ENCODE data around the gene PPM1M.

The PPM1M gene, protein sequence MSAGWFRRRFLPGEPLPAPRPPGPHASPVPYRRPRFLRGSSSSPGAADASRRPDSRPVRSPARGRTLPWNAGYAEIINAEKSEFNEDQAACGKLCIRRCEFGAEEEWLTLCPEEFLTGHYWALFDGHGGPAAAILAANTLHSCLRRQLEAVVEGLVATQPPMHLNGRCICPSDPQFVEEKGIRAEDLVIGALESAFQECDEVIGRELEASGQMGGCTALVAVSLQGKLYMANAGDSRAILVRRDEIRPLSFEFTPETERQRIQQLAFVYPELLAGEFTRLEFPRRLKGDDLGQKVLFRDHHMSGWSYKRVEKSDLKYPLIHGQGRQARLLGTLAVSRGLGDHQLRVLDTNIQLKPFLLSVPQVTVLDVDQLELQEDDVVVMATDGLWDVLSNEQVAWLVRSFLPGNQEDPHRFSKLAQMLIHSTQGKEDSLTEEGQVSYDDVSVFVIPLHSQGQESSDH

DNA sequence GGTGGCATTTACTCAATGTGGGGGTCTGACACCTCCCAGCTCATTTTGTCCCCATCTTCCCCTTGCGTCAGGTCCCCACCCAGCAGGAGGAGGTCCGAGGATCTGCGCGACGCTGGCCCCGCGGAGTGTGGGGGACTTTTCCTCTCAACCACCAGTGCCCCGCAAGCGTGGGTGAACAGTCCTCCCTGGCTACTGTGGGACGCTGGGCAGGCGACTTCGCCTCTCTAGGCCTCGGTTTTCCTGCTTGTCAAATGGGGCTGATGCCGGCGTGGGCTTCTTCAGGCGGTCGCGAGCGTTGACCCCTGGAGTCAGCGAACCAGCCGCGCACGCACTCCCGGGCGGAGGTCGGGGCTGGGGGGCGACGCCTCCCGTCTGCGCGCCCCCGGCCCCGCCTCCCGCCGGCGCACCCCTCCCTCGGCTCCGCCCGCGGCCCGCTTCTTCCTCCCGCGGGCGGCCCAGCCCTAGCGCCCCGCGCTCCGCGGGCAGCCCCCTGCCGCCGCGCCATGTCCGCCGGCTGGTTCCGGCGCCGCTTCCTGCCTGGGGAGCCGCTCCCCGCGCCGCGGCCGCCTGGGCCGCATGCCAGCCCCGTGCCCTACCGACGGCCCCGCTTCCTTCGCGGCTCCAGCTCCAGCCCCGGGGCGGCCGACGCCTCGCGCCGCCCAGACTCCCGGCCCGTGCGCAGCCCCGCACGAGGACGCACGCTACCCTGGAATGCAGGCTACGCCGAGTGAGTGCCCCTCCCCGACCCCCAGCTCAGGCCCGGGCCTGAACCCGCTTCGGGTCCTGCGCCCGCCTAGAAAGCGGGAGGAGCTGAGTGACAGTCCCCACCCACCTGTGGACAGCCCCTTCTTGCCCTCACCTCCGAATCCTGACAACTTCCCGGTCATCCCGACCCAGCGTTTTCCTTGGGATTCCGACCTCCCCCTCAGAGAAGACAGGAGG, at the start of gene PPM1M:
Gene PPM1M (plus strand): TSS at position 438 of the 942 bp plus-strand sequence. CDS start 66 bp downstream, at position 504.
- WGBS (ENCODE audit: insufficient coverage, insufficient read length): no CpG with 5 or more reads among the region's 98 CpGs
- Histone ChIP-seq H3K27me3 (ENCODE audit: control insufficient read depth, insufficient read depth, low read length) (peaks cover 6% of the 10 kb centered on the region; the same call in 1 of the 2 replicates), H3K4me1 (ENCODE audit: control insufficient read depth, insufficient read depth, low read length) (no peaks in the 10 kb centered on the region; the same call in 1 of the 2 replicates), H3K9me3 (ENCODE audit: control insufficient read depth, insufficient read depth, low read length) (no peaks in the 10 kb centered on the region), H3K27ac (ENCODE audit: low read length) (no peak within 1 kb of the TSS), H3K36me3 (ENCODE audit: control insufficient read depth, insufficient read depth, low read length) (no peaks in the 10 kb centered on the region), H3K4me3 (ENCODE audit: low read length) (peak within 1 kb of the TSS; percentile 36; the same call in 1 of the 2 replicates)
- no peak for DNase-seq (ENCODE audit: low read depth, low spot score)

DNA sequence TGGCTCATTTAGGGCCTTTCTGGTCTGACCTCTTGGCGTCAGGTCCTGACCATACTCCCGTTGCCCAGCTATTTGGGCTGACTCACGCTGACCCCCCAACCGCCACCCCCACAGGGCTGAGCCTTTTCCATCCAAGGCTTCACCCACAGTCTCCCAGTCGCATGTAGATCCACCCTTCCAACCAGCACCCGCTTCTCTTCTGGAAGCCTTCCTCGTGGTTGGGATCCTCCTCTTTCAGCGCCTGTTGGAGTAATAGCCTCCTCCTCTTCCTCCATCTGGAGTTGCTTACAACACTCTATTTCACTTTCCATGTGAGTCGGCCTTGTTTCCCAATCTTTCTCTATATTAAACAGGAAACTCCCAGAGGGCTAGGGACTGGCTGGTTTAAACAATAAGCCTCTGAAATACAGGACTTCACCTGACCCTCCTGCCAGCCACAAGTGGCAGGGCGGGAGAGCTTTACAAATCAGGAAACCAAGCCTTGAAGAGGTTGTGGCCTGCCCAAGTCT, 49.7 kb upstream of the PPM1M start:
- Histone ChIP-seq H3K36me3 (ENCODE audit: control insufficient read depth, insufficient read depth, low read length) (no peaks in the 10 kb centered on the region), H3K27ac (ENCODE audit: low read length) (no peak overlapping the region), H3K9me3 (ENCODE audit: control insufficient read depth, insufficient read depth, low read length) (no peaks in the 10 kb centered on the region), H3K4me3 (ENCODE audit: low read length) (no peak overlapping the region), H3K4me1 (ENCODE audit: control insufficient read depth, insufficient read depth, low read length) (peaks cover 4% of the 10 kb centered on the region; the same call in 1 of the 2 replicates), H3K27me3 (ENCODE audit: control insufficient read depth, insufficient read depth, low read length) (no peaks in the 10 kb centered on the region)
- WGBS (ENCODE audit: insufficient coverage, insufficient read length): no CpG with 5 or more reads among the region's 10 CpGs
- no peak for DNase-seq (ENCODE audit: low read depth, low spot score)

DNA sequence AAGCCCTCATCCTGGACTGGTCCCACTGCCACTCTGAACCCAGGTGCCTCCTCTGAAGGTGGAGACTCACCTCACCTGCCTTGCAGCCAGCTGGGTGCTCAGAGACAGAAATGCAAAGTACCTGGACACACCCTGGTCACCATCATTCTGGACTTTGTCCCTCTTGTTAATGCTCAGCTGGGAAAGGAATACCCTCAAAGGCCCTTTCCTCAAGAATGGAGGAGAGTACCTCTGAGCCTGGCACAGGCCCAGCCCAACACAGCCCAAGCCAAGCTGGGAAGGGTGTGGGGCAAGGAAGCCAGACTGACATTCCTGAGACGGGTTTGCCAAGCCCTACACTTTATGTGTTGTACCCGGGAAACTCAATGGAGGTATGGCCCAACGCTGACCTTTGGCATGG, 48.6 kb upstream of the PPM1M start:
- no CpG with 5 or more reads among the region's 3 CpGs for WGBS (ENCODE audit: insufficient coverage, insufficient read length)
- Histone ChIP-seq H3K27ac (ENCODE audit: low read length) (no peak overlapping the region), H3K4me1 (ENCODE audit: control insufficient read depth, insufficient read depth, low read length) (peaks cover 4% of the 10 kb centered on the region; the same call in 1 of the 2 replicates), H3K9me3 (ENCODE audit: control insufficient read depth, insufficient read depth, low read length) (no peaks in the 10 kb centered on the region), H3K27me3 (ENCODE audit: control insufficient read depth, insufficient read depth, low read length) (no peaks in the 10 kb centered on the region), H3K36me3 (ENCODE audit: control insufficient read depth, insufficient read depth, low read length) (no peaks in the 10 kb centered on the region), H3K4me3 (ENCODE audit: low read length) (no peak overlapping the region)
- no peak for DNase-seq (ENCODE audit: low read depth, low spot score)

DNA sequence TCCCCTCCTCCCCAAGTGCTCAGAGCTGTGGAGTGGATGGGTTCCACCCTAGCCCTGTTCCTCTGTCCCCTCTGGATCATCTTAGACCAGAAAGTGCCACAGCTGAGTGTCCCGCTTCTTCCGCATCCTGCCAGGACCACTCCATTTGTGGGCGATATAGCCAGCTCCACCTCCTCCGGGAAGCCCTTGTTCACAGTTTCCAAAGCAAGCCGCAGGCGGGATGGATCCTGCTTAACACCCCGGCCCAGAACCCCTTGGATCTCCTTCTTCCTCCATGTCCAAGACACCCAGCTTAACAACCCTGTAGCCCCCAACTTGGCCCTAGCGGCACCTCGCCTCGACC, 48.1 kb upstream of the PPM1M start:
- DNase-seq (ENCODE audit: low read depth, low spot score): no peak
- WGBS (ENCODE audit: insufficient coverage, insufficient read length): no CpG with 5 or more reads among the region's 10 CpGs

DNA sequence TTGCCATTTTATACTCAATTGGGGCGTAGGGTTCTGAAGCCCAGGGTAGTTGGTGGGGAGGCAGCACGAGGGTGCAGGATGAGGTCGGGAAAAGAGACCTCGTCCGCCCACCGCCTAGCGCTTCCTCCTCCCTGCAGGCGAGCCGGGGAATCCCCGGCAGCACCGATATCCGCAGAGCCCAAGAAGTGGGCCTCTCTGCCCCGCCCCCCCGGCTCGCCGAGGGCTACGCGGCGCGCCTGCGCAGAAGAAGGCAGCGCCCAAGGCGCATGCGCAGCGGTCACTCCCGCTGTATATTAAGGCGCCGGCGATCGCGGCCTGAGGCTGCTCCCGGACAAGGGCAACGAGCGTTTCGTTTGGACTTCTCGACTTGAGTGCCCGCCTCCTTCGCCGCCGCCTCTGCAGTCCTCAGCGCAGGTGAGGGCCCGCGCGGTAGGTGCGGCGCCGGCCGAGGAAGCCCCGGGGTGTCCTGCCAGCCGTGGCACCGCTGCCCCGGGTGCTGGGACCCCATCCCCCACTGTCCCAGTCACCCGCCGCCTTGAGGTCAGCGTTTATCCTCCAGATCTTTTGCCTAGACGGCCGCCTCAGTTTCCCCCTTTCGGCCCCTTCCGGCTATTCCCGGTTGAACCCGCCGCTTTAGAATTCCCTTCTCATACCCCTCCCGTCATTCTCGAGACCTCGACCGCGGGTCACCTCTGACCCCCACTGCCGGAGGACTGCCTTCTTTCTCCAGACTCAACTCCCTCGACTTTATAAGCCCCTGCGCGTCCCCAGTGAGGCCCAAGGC, 47.5 kb upstream of the PPM1M start, which contains the start of gene ALAS1:
Gene ALAS1 (plus strand): TSS at position 319 of the 784 bp plus-strand sequence. CDS start 1,082 bp downstream, outside the sequence.
- peak within 1 kb of the TSS; percentile 90 for H3K4me3 ChIP-seq (ENCODE audit: low read length)
- DNase-seq (ENCODE audit: low read depth, low spot score): peak; percentile 78
- peaks cover 4% of the 10 kb centered on the region; the same call in 1 of the 2 replicates for H3K4me1 ChIP-seq (ENCODE audit: control insufficient read depth, insufficient read depth, low read length)
- H3K36me3 ChIP-seq (ENCODE audit: control insufficient read depth, insufficient read depth, low read length): 0 out of 2 replicates have a peak, but pooled peaks cover 3% of the 10 kb centered on the region
- no CpG with 5 or more reads among the region's 71 CpGs for WGBS (ENCODE audit: insufficient coverage, insufficient read length)
- H3K27ac ChIP-seq (ENCODE audit: low read length): no peak within 1 kb of the TSS
- H3K27me3 ChIP-seq (ENCODE audit: control insufficient read depth, insufficient read depth, low read length): no peaks in the 10 kb centered on the region
- H3K9me3 ChIP-seq (ENCODE audit: control insufficient read depth, insufficient read depth, low read length): no peaks in the 10 kb centered on the region

More for the DNA sequence above, 48.1 kb upstream of the PPM1M start:
- no peaks in the 10 kb centered on the region for H3K27me3 ChIP-seq (ENCODE audit: control insufficient read depth, insufficient read depth, low read length)
- no peaks in the 10 kb centered on the region for H3K9me3 ChIP-seq (ENCODE audit: control insufficient read depth, insufficient read depth, low read length)
- no peak overlapping the region for H3K27ac ChIP-seq (ENCODE audit: low read length)
- 0 out of 2 replicates have a peak, but pooled peaks cover 2% of the 10 kb centered on the region for H3K36me3 ChIP-seq (ENCODE audit: control insufficient read depth, insufficient read depth, low read length)
- peaks cover 4% of the 10 kb centered on the region; the same call in 1 of the 2 replicates for H3K4me1 ChIP-seq (ENCODE audit: control insufficient read depth, insufficient read depth, low read length)
- peak overlapping the region; percentile 12; the same call in 1 of the 2 replicates for H3K4me3 ChIP-seq (ENCODE audit: low read length)

DNA sequence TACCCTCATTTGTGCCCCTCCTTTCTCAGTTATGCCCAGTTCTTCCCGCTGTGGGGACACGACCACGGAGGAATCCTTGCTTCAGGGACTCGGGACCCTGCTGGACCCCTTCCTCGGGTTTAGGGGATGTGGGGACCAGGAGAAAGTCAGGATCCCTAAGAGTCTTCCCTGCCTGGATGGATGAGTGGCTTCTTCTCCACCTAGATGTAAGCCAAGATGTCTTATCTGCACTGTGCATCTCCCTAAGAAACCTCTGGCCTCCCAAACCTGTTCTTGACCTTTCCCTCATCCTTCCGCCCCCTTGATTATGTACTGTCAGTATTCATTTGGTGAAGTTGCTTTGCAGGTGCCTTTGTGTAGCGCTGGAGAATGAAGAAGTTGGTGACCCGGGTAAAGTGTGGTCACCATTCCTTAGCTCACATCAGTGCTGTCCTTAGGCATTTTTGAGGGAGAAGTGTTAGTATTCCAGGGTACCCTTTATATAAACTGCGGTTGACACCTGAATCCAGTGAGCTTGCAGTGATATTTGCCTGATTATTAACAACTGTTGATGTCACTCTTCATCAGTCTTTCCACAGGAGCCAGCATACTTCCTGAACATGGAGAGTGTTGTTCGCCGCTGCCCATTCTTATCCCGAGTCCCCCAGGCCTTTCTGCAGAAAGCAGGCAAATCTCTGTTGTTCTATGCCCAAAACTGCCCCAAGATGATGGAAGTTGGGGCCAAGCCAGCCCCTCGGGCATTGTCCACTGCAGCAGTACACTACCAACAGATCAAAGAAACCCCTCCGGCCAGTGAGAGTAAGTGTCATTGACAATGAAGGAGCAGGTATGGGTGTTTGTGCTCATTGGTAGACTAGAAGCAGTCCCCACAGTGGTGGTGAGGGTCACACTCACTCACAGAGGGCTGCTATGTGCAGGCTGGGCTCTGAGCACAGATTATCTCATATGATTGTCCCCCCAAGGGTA, 46.6 kb upstream of the PPM1M start:
- no peaks in the 10 kb centered on the region for H3K27me3 ChIP-seq (ENCODE audit: control insufficient read depth, insufficient read depth, low read length)
- H3K9me3 ChIP-seq (ENCODE audit: control insufficient read depth, insufficient read depth, low read length): no peaks in the 10 kb centered on the region
- no peak overlapping the region for H3K27ac ChIP-seq (ENCODE audit: low read length)
- WGBS (ENCODE audit: insufficient coverage, insufficient read length): no CpG with 5 or more reads among the region's 14 CpGs
- DNase-seq (ENCODE audit: low read depth, low spot score): no peak
- peak overlapping the region; percentile 90 for H3K4me3 ChIP-seq (ENCODE audit: low read length)
- peaks cover 5% of the 10 kb centered on the region for H3K36me3 ChIP-seq (ENCODE audit: control insufficient read depth, insufficient read depth, low read length)
- H3K4me1 ChIP-seq (ENCODE audit: control insufficient read depth, insufficient read depth, low read length): peaks cover 4% of the 10 kb centered on the region; the same call in 1 of the 2 replicates

DNA sequence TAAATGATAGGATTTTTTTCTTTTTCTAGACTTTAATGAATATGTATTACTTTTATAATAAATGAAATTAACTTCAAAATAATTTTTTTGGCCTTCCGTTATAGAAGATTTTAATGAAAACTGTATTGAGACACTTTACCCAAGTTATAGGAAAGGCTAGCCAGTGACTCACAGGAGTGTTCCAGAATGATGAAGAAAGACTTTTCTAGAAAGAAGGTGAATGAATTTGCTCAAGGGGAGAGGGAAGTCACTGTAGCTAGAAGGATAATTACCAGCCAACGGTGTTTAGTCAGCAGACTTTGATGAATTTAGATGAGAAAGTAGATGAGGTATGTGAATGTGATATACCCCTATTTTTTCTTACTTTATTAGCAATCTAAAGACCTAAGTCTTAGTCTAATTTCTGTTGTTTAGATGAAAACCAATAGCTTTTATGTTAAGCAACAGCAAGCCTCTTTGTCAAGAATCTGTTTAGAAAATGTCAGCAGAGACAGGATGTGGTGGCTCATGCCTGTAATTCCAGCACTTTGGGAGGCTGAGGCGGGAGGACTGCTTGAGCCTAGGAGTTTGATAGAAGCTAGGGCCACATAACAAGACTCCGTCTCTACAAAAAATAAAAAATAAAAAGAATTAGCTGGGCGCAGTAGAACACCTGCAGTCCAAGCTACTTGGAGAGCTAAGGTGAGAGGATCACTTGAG, 44.4 kb upstream of the PPM1M start:
- no peak overlapping the region for H3K4me3 ChIP-seq (ENCODE audit: low read length)
- no peak overlapping the region for H3K27ac ChIP-seq (ENCODE audit: low read length)
- peaks cover 14% of the 10 kb centered on the region for H3K36me3 ChIP-seq (ENCODE audit: control insufficient read depth, insufficient read depth, low read length)
- peaks cover 4% of the 10 kb centered on the region; the same call in 1 of the 2 replicates for H3K4me1 ChIP-seq (ENCODE audit: control insufficient read depth, insufficient read depth, low read length)
- DNase-seq (ENCODE audit: low read depth, low spot score): no peak
- no CpG with 5 or more reads among the region's 5 CpGs for WGBS (ENCODE audit: insufficient coverage, insufficient read length)
- H3K27me3 ChIP-seq (ENCODE audit: control insufficient read depth, insufficient read depth, low read length): no peaks in the 10 kb centered on the region
- H3K9me3 ChIP-seq (ENCODE audit: control insufficient read depth, insufficient read depth, low read length): no peaks in the 10 kb centered on the region

DNA sequence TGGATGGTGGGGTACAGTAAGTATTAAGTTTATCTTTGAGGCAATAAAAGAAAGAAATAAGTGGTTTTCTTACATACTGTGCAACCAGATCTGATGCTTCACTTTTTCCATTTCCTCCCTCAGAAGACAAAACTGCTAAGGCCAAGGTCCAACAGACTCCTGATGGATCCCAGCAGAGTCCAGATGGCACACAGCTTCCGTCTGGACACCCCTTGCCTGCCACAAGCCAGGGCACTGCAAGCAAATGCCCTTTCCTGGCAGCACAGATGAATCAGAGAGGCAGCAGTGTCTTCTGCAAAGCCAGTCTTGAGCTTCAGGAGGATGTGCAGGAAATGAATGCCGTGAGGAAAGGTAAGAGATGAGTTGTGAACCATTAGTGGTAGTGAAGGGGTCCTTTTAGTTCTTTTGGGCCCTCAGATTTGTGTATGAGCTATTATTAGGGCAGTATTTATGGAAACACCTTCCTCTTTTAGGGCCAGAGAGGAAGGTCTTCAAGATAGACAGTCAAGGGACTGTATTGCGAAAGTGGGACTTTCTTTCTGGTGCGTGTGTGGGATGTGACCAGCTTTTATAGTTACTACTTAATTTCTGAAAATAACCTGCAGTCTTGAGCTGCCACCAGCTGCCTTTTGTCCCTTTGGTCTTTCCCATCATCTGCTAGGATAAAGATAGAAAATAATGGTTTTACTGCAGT, 43.0 kb upstream of the PPM1M start:
- no peak overlapping the region for H3K27ac ChIP-seq (ENCODE audit: low read length)
- no peak overlapping the region for H3K4me3 ChIP-seq (ENCODE audit: low read length)
- H3K9me3 ChIP-seq (ENCODE audit: control insufficient read depth, insufficient read depth, low read length): no peaks in the 10 kb centered on the region
- WGBS (ENCODE audit: insufficient coverage, insufficient read length): no CpG with 5 or more reads among the region's 4 CpGs
- no peak for DNase-seq (ENCODE audit: low read depth, low spot score)
- H3K36me3 ChIP-seq (ENCODE audit: control insufficient read depth, insufficient read depth, low read length): peaks cover 18% of the 10 kb centered on the region
- H3K27me3 ChIP-seq (ENCODE audit: control insufficient read depth, insufficient read depth, low read length): no peaks in the 10 kb centered on the region
- peaks cover 2% of the 10 kb centered on the region; the same call in 1 of the 2 replicates for H3K4me1 ChIP-seq (ENCODE audit: control insufficient read depth, insufficient read depth, low read length)
